Stimulated activated CD8-positive, alpha-beta memory T cell treated with anti-CD3 and anti-CD28 coated beads, Interleukin-4, amount 100 ng/mL, for 4 hours (primary cell): ENCODE measurements around the gene MRPL52.
"Not testable (repeated sequence)": the region's sequence is repeated elsewhere in the genome, so short reads cannot be mapped to it uniquely, and the experiment has no call there.

ENCODE experiments used
- DNase-seq, 2 donors: peaks; one replicate each; pipeline ENCODE4 v3.0.0-alpha.2; 2020; ENCODE audit warnings: low read depth in 2 of 2, low spot score in 1 of 2

The MRPL52 gene

DNA sequence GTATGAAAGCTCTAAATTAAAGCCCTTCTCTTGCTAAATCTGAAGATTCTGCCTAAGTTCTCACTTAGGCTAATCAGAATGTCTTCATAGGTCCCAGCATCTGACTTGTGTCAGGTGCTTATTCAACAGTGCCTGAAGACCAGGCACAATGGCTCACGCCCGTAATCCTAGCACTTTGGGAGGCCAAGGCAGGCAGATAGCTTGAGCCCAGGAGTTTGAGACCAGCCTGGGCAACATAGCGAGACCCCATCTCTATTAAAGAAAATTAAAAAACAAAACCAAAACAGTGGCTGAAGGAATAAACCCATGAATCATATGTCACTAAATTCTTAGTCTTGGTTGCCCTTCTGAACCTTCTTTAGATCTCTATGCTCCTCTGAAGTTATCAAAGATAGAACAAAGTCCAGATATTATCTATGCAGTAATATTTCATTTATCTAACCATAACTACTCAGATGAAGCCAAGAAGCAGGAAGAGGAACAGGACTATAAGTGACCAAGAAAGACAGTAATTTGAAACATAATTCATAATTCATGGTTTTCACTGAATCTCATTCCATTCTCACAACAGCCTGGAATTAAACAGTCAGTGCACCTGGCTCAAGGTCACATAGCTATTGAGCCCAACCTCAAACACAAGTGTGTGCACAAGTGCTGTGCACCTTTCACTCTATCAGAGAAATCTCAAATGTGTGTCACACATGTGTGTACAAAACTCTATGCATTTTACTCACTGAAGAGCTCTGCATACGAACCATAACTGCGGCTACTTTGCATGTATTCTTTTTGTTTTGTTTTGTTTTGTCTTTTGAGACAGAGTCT, 21.1 kb upstream of the MRPL52 start:
- DNase-seq, result no peak

DNA sequence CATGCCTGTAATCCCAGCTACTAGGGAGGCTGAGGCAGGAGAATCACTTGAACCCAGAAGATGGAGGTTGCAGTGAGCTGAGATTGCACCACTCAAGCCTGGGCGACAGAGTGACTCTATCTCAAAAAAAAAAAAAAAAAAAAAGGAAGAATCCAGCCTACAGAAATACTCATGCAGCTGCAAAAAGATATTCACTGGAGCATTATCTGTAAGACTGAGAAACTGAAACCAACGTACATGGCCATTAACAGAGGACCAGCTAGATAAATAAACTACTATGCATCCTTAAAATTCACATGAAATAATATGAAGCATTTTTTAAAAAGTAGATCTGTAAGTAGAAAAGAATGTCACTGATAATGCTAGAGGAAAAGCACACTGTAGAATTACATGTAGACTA, 18.0 kb upstream of the MRPL52 start:
- DNase-seq, result no peak

DNA sequence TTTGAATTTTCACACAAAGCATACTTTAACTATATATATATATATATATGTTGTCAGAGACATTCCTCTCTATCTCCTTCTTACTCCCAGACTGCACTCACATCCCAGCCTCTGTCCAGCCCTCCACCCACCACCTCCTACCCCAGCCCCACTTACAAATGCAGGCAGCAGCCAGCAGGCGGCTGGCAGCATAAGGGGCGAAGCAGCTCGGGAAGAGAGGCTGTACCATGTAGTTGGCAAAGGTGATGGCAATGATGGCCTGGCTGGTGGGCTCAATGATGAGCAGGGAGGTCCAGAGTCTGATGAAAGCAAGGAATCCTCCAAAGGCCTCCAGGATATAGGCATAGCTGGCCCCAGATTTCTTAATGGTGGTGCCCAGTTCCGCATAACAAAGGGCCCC, 16.9 kb upstream of the MRPL52 start:
- DNase-seq, result no peak

- no peak for DNase-seq
These were observed 16.5 kb upstream of the MRPL52 start for GRCh38 chr14:22813145-22813544.

GRCh38 chr14:22814373-22814772, 15.3 kb upstream of the MRPL52 start:
- no peak for DNase-seq

DNA sequence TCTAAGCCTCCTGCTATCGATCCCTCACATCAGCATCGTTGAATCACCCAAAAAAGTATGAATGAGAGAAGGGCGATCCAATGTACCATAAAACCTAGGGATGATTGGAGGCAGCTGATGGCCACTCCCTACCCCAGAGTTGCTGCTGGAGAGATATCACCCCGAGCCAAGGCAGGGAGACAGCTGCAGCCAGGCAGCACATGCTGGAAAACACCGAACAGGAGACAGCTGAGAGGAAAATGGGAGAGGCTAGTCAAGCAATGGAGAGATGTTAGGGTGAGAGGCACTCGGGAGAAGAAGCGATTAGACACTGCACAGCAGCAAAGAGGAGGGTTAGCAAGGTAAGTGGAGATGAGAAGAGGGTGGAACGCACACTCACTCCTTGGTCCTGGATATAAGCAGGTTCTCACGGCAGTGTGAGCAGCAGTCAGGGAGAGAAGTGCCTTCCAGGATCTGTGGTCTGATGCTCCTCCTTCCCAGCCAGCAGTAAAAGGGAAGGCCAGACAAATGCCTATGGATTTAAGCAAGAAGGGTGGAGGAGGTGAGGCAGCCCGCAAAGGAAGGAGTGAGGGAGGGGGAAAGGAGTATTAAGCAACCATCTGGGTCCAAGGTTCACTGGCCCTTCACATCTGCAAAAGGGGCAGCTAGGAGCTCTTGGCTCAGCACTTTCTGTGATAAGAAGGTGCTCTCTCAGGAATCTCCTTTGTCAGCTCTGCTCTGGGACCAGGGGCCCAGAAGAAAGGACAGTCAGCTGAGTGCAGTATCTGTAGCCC, 14.6 kb upstream of the MRPL52 start, which contains the start of gene SLC7A7:
TSS of gene SLC7A7 (minus strand) at position 495 of the 773 bp plus-strand sequence. CDS start 2,037 bp downstream, outside the sequence.
- no peak for DNase-seq

DNA sequence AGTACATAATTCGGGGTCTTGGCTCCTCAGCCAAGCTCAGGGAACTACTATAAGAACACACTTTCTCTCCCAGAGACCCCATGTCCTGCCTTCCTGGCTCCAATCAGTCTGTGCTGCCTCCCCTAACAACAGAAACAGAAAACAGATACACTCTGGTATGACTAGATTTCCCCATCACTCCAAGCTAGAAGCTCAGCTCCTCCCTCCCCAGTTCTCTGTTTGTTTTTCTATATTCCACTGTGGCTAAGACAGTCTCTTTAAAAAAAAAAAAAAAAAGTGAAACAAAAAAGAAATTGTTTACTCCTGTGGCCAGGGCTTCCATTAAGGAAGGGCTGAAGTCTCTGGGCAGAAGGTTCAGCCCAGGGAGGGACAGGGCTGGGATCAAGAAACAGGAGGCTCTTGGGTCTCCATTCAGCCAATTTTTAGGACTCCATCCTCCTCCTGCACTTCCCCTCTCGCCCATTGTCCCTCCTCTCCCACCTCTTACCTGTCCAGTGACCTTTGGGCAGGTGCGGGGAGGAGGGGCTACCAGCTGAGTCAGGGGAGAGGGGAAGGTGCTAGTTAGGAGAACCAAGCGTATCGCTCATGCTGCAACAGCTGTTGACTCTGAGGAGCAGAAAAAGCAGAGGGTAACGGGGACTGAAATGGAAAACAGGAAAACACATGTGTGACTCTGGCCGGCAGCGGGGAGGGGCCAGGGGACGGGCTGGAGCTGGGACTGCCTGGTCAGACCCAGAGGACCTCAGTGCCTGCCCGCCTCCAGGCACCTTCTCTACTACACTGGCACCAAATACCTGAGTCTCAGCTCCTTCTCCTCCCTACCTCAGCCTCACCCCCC, 10.3 kb upstream of the MRPL52 start:
- no peak for DNase-seq

- DNase-seq, result no peak
These were observed 9.0 kb upstream of the MRPL52 start for GRCh38 chr14:22820731-22821130.

DNA sequence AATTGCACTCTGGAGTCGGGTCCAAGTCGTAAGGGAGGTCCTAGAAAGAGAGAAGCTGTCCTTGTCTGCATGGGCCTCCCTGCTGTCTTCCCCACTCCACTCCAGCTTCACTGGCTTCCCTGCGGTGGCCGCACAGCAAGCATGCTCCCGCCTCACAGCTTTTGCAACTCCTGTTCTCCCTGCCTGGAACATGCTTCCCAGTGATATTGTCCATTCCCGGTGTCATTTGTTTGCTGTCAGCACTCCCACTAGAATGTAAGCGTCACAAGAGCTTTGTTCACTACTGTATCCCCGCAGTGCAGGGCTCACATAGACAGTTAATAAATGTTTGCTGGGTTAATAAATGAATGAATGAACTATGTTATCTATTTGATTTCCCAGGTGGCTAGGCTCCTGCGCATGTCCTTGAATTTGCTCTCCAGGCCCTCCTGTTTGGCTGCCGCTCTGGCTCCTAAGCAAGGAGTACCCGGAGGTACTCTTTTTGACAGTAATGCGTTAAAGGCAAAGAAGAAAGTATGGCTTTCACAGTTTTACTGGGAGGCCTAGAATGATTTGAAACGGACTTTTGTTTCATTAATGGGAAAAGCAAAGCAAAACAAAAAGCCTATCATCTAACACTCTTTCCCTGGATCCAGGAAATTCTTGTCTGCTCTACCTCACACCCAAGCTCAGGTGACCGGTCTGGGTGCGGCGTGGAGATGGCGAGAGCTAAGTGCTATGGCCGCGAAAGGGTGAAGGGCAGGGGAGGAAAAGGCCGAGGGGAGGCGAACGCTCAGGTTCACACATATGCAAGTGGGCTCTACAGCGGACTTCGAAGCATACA, 8.3 kb upstream of the MRPL52 start:
- no peak for DNase-seq

DNA sequence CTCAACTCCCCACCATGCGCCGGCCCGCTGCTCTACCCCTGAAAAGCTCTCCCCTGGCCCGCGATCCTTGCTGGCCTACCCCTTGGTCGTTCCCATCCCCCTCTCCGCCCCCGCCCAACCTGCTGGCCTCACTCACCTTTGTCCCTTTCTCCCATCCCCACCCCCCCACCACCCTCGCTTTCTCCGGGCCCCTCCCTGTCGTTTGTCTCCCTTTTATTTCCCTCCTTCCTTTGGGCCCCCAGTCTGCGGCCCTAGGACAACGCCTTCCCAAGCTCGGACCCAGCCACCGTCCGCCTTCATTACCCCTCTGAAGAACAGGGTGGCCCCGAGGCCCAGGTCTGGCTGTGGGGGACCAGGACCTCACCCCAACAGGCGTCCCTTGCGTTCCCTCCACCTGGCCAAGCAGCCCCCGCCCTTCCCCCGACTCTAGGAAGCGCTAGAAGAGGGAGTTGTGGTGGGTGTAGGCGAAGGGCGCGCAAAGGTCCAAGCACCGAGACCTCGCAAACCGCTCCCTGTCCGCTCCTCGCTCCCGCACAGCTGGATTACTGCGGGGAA, 7.6 kb upstream of the MRPL52 start:
- no peak for DNase-seq

- DNase-seq, result peak; percentile 32 to 40
These were observed 7.1 kb upstream of the MRPL52 start for GRCh38 chr14:22822571-22823098.

DNA sequence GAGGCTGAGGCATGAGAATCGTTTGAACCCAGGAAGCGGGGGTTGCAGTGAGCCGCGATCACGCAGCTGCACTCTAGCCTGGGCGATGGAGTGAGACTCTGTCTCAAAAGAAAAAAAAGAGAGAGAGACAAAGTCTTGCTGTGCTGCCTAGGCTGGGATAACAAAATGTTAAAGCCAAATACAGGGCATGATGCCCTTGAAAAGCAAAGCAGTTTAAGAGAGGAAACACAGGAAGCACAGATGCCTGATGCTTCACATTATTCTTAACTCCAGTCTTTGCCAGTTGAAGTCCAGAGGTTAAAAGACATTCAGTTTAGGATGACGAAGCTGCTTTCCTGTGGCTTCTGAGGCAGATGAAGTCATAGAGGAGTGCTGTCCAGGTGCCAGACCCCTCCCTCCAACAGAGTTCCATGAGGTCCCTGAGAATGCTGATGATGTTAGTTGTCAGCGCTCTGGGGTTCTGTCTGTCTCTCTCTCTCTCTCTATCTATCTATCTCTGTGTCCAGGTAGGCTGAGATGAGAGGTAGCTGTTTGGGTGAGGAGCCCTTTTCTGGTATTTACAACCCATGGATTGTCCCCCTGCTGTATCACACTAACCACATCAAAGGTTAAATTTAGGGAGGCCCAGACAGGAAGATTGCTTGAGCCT, 4.9 kb upstream of the MRPL52 start:
- DNase-seq, result no peak

DNA sequence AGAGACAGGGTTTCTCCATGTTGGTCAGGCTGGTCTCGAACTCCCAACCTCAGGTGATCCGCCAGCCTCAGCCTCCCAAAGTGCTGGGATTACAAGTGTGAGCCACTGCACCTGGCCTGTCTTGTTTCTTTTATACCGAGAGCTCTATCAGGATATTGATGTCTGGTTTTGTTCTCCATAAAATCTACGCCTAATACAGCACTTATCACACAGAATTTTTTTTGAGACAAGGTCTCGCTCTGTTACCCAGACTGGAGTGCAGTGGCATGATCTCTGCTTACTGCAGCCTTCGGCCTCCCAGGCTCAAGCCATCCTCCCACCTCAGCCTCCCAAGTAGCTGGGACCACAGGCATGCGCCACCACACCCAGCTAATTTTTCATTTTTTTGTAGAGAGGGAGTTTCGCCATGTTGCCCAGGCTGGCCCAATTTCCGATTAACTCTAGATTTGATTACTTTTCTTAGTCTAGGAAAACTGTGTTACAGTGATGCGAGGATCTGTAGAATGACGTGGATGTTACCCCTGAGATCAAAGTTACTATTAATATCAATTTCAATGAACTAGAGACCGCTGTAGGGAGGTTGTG, 519 bp upstream of the MRPL52 start:
- not testable (repeated sequence) for DNase-seq

DNA sequence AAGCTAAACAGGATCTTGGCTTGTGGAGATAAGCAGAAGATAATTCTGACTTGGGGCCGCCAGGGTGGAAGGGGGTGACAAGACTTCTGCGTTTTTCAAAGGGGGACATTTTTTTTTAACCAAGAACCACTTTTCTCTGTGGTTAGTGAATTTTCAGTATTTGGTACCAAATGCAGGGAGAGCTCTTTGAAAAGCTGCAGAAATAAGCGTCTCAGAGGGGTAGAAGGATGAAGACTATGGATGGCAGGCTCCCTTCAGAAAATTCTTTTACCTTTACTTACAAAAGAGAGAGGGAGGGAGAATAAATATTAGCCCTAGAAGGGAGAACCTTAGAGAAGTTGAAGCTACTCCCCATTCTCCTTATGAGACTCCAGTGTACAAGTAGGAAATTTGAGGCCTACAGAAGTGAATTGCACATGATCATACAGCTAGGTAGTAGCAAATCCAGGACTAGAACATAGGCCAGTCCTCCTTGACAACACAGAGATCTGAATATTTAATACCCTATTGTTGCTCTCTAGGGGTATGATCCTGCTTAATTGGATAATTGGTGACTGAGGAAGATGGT, 840 bp downstream of the MRPL52 start:
- DNase-seq, result no peak

DNA sequence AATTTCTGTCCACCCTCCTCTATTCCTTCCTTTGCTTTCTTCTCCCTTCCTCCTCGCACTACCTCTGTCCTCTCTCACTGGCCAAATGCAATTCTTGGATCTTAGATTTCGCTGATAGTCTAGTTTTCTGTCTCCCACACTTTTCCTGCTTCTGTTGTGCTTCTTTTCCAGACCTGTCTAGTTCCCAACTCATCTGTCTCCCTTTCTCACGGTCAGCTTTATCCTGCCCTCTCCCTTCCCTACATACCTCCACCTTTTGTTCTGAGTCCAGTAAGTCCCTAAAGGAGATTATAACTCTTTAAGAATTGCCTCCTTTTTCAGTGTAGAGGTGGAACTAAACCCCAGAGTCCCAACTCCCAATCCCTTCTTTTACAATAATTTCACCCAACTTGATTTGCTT, 5.8 kb downstream of the MRPL52 start:
- DNase-seq, result no peak

GRCh38 chr14:22836301-22837113, 6.8 kb downstream of the MRPL52 start, which contains the start of gene MMP14:
Gene MMP14, plus strand, starts transcription at chr14:22836585. Its CDS starts 233 bp downstream, at chr14:22836818.
- DNase-seq, result no peak

DNA sequence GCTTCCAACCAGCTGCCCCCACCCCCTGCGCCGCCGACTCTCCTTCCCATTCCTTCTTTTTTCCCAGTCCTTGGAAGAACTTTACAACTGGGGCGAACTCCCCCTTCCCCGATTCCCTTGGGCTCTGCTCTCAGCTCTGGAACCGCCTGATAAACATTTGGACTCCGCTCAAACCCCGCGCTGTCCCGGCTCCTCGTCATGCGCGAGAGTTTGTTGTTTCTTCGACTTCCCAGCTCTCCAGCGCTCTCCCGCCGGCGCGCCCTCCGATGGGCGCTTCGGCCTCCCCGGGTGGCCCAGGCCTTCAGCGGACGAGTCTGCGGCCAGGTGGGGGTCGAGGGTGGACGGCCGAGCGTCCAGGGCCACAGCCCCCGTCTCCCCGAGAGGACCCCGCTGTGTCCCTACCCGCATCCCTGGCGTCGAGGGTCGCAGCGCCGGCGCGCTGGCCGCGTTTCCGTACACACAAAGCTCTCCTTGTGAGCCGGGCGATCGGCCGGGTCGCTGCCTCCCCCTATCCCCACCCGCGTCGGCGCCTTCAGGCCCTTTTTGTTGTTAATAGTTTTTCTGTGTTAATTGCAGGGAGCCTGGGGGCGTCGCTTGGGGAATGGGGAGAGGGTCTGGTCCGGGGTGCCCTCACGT, 7.5 kb downstream of the MRPL52 start:
- no peak for DNase-seq
